H1 (cell line): ENCODE results near the gene HOXD4. TPM values are rescaled to one million over a fixed set of nuclear protein-coding genes. Genes with fewer than 3 reads are reported as not detected.

ENCODE experiments used
- EZH2 ChIP-seq: fragments of 200-600 bp; sonication (generic); IDR thresholded peaks from 2 replicates; pipeline ENCODE4 v1.7.1; 2012; ENCODE audit warnings: low read depth, mild to moderate bottlenecking, moderate library complexity, low read length, inconsistent platforms; ENCODE audit not compliant: severe bottlenecking
- HDAC6 ChIP-seq: IDR thresholded peaks from one replicate; pipeline ENCODE4 v1.7.1; 2012; ENCODE audit warnings: low read depth, mild to moderate bottlenecking, inconsistent platforms, low read length, moderate library complexity
- JUN ChIP-seq: IDR thresholded peaks from 2 replicates; pipeline ENCODE4 v1.6.1; 2011; ENCODE audit warnings: low read depth, mild to moderate bottlenecking, improper control_type of control experiment, low read length
- KDM1A ChIP-seq: fragments of 200-600, 300-600 bp; sonication (generic); IDR thresholded peaks from 2 replicates; pipeline ENCODE4 v1.7.1; 2016; ENCODE audit warnings: mild to moderate bottlenecking, low read length, borderline replicate concordance
- SAP30 ChIP-seq: fragments of 300-600 bp; sonication (generic); IDR thresholded peaks from 2 replicates; pipeline ENCODE4 v1.7.1; 2012; ENCODE audit warnings: low read length, moderate library complexity, mild to moderate bottlenecking, inconsistent platforms; ENCODE audit not compliant: insufficient read depth, insufficient replicate concordance
- polyA plus RNA-seq, 7 experiments: library from polyadenylated mRNA; depleted of rRNA in 3 of 7; stranded (reverse) in 5 of 7; unstranded in 2 of 7; fragments of >200 nt in 5 of 7; fragments of 200-250 nt in 2 of 7; gene quantifications; 1 replicate in 5 of 7; 2 replicates in 1 of 7; 4 replicates in 1 of 7; pipeline versions ENCODE4 v1.2.1 to v1.2.3, GENCODE V29; 2011 to 2013; ENCODE audit warnings: missing spikeins in 2 of 7, mixed read lengths in 2 of 7
- total RNA-seq: library from RNA; stranded (reverse); fragmentation: NEBNext Ultra II Directional; extraction: Animal tissue kit (Norgen Biotek cat#: 25700); gene quantifications from 2 replicates; pipeline ENCODE4 v1.2.1, GENCODE V29; 2021

The HOXD4 gene
- total and polyA plus RNA-seq, 2 of the 8 experiments (the other 6 are each of a cell fraction or from before 2014, with no cell fraction given) = not detected

GRCh38 chr2:176105078-176105729, 46.1 kb upstream of the HOXD4 start (continued):
- TF ChIP-seq HDAC6 (no peak), KDM1A (no peak), EZH2 (peak; percentile 78), JUN (no peak), SAP30 (no peak)
